Ecto neural progenitor cell (in vitro differentiated cells): ENCODE measurements around the gene TMTC2.

Source experiments
- DNase-seq: peaks from one replicate; pipeline ENCODE4 v3.0.0-alpha.2; 2018; ENCODE audit warnings: low spot score

TMTC2 gene

GRCh38 chr12:83016991-83017390 is 330.3 kb downstream of the TMTC2 start:
- DNase-seq, result no peak

DNA sequence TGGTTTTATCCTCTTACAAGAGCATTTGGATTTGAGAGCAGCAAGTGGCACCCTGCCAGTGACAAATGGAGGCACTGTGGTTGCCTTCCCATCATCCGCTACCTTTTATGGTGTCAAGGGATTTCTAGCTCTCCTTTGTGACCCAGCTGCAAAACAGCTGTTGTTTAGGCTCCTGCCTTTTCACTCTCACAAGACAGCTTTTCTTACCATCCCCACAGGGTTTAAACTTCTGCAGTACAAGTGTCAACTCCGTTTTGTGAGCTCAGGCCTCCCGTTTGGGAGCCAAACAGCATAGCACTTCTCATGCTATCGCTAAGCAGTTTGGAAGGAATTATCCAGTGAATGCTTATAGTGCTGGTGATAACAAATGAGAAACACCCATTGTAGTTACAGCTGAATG is 331.4 kb downstream of the TMTC2 start:
- no peak for DNase-seq

DNA sequence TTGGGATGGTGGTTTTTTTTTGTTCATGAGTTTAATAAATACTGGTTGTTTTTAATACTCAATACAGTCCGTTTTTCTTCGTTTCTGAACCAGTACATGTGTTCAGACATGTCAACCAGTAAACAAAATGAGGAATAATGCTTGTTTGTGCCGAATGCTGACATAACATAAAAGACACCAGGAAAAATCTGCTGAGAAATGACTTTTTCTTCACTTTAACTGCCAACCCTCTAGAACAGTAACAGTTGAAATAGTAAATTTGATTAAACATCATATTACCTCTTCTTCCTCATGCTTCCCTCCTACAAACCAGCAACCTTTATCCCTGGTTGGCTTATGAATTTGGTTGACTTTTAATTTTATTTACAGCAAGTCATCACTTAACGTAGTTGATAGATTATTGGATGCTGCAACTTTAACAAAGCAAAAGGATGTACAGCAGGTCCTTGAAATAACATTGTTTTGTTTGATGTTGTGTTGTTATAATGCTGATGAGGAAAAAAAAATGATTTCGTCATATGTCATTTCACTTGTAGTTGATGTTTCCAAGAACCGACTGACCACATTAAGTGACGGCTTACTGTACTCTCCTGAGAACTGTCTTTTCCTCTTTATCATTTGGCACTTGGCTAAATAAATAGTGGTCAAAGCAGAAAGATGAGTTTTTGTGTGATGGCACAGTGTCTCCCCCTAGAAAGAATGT is 340.5 kb downstream of the TMTC2 start:
- DNase-seq, result no peak

DNA sequence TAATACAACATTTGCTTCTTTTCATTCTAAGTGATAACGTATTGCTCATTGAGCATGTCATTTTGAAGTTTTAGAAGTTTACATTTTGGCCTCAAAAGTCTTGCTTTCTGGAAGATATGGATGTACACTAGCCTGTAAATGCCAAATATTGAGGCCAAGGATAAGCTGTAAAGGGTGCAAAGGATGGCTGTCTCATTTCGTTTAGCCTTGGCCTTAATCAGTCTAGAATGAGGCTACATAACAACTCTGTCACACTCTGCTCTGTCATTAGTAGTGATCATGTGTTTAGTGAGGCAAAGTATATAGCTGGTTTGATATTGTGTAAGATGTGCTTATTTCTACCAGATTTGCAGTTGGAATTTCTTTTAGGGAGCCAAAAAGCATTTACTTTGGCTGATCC is 344.5 kb downstream of the TMTC2 start:
- no peak for DNase-seq

GRCh38 chr12:83036847-83037246 is 350.1 kb downstream of the TMTC2 start:
- DNase-seq, result no peak

- no peak for DNase-seq
Measured at GRCh38 chr12:83039413-83039812, 352.7 kb downstream of the TMTC2 start.

GRCh38 chr12:83040339-83040738 is 353.6 kb downstream of the TMTC2 start:
- DNase-seq, result no peak

- no peak for DNase-seq
Measured at GRCh38 chr12:83040991-83041390, 354.3 kb downstream of the TMTC2 start.

- DNase-seq, result no peak
Measured at GRCh38 chr12:83042441-83043200, 355.9 kb downstream of the TMTC2 start.

- DNase-seq, result no peak
Measured at GRCh38 chr12:83044736-83045135, 358.0 kb downstream of the TMTC2 start.

DNA sequence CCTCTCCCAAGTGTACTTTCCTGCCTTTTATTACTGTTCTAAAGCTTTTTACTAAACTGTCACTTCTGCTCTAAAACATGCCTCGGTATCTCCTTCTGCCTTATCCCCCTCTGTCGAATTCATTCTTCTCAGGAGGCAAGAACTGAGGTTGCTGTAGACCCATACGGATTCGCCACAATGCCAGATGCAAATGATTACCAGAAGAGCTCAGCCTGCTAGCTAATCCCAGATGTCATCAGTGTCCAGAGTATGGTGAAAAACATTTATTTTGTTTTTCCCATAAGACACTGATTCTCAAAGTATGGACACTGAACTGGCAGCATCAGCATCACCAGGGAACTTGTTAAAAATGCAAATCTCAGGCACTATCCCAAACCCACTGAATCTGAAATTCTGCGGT is 359.3 kb downstream of the TMTC2 start:
- no peak for DNase-seq

DNA sequence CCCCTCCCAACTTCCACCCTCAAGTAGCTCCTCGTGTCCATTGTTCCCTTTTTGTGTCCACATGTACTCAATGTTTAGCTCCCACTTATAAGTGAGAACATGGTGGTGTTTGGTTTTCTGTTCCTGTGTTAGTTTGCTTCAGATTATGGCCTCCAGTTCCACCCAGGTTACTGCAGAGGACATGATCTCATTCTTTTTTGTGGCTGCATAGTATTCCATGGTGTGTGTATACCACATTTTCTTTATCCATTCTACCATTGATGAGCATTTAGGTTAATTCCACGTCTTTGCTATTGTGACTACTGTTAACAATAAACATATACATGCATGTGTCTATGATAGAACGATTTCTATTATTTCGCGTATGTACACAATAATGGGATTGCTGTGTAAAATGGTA is 362.6 kb downstream of the TMTC2 start:
- no peak for DNase-seq

DNA sequence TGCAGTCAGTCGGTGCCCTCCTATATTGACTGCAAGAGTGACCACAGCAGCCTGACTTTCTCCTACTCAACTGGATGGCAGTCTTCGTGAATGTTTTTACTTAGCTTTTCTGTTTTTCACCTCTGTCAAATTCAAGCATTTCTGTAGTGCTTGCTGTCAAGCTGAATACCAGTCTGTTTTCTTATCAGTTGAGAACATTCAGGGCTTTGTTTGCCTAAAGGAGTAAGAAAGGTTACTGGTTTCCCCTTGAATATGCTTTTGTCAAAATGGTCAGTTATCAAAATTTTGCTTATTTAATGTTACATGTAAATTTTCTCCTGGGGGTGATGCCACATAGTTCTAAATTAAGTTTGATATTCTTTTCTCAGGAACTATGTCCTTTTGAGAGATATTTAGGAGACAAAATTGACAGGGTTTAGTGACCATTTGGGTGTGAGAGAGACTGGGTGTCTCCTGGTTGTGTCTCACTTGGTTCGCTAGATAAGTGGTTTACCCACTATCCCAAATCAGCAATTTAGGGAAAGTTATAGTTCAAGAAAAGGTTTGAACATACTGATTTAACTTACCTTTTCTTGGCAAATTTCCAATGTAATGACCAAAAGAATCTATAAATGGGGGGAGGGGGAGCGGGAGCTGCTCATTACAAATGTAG is 366.3 kb downstream of the TMTC2 start:
- no peak for DNase-seq

DNA sequence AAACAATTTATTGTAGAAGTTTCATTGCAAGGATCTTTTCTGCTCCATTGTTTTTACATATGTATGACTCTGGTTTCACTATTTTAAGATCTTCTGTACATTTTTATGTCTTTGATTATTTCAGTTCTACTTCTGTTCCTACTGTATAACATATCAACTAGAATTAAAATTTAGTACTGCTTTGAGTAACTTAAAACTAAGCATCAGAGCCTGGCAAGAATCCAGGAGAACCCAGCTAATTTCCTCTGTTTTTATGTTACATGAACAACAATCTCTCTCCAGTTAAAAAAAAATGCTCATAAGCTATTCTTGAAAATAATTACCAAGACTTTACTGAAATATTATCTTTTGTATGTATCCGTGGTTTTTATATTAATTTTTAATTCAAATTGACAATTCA is 370.7 kb downstream of the TMTC2 start:
- no peak for DNase-seq

GRCh38 chr12:83059107-83059506 is 372.4 kb downstream of the TMTC2 start:
- DNase-seq, result no peak

DNA sequence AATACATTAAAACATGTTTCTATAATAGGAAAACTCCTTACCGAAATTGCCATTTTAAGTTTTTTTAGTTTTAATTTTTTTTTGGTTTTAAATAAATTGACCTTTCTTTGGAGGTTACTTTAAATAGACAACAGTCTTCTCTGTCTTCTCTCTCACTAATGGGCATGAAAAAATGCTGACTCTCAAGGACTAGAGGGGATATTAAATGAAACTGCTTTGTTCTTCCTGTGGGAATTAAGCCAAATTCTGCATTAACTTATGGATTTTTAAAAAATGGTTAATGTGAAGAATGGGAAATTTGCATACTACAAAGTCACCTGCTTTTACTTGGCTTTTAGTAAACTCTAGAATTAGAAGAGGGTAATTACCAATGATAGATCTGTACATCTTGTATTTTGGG is 378.9 kb downstream of the TMTC2 start:
- DNase-seq, result no peak

- DNase-seq, result no peak
Measured at GRCh38 chr12:83067981-83068380, 381.3 kb downstream of the TMTC2 start.

DNA sequence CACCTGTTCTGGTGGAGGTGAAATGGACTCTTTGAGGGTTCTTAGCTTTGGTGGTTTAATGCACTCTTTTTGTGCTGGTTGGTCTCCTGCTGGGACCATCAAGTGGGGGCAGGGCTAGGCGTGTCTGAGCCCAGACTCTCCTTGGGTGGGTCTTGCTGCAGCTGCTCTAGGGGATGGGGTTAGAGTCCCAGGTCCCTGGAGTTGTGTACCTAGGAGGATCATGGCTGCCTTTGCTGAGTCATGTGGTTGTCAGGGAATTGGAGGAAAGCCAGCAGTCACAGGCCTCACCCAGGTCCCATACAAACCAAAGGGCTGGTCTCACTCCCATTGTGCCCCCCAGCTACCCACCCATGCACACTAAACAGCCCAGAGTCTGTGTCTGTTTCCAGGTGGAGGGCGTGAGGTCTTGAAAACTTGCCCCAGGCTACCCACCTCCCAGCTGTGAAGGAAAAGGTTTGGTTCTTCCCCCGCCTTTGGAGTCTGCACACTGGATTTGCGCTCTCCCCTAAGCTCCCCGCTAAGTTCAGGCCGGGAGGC is 387.7 kb downstream of the TMTC2 start:
- no peak for DNase-seq

- DNase-seq, result no peak
Measured at GRCh38 chr12:83075471-83075870, 388.8 kb downstream of the TMTC2 start.

GRCh38 chr12:83077041-83077440 is 390.3 kb downstream of the TMTC2 start:
- no peak for DNase-seq

DNA sequence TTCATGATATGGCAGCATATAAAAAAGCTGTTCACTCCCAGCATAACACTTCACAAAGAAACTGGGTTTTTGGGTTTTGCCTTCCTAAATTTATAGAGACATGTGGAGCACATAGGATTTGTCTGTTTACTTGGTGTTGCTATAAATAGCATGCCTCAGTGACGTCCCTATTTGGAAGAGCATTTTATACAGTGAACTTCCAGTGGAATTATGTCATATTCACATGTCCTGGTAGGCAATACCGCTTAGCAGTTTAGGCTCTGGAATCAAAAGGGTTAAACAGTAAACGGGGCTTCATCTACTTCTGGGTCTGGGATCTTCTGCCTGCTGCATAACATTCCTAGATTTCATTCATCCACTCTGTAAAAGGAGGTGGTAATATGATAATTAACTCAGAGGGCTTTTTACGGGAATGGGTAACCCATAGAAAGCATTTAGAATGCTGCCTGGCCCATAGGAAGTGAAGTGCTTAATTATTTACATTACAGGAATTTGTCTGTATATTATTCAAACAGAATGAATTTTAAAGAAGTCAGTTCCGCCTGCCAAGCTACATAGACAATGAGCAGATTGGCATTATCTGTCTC is 396.1 kb downstream of the TMTC2 start:
- DNase-seq, result no peak

DNA sequence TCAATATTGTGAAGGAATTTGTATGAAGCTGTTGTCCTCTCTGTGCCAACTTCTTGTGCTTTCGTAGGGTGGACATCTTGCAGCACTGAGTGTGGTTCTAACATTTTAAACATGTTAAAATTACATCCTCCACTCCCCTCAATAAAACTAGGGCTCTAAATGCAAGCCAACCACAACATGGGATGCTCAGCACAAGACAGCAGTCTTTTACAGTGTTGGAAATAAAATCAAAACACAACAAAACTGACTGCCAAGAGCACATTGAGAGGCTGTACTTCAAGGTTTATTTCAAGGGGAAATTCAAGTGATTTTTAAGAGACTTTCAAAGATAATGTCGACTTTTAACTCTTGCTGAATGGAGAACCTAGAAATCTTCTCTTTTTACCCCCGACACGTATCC is 396.9 kb downstream of the TMTC2 start:
- no peak for DNase-seq
